Keratinocyte (primary cell): ENCODE data around the gene MYO1D. TPM values are rescaled to one million over a fixed set of nuclear protein-coding genes. Genes with fewer than 3 reads are reported as not detected.

ENCODE experiments used
- DNase-seq: peaks from one replicate; pipeline ENCODE4 v3.0.0-alpha.2; 2011; ENCODE audit warnings: low read depth, missing footprints, low spot score
- FAIRE-seq: peaks from 2 replicates; lab custom pipeline; 2011; peaks lifted over from hg19 to GRCh38; lab: Jason Lieb, UNC
- H2AFZ ChIP-seq: 2 replicates; pipeline ENCODE4 v1.6.0; 2012; ENCODE audit warnings: low read length, control low read depth, inconsistent platforms; ENCODE audit not compliant: control insufficient read depth
- H3K27ac ChIP-seq: 2 replicates; pipeline ENCODE4 v1.5.1; 2011; ENCODE audit warnings: low read length; ENCODE audit not compliant: control insufficient read depth, insufficient read depth
- H3K27me3 ChIP-seq: 3 replicates; pipeline ENCODE4 v1.6.0; 2011; ENCODE audit warnings: low read length; ENCODE audit not compliant: control insufficient read depth, insufficient read depth; ENCODE audit errors: extremely low read depth
- H3K36me3 ChIP-seq, 2 experiments: 2 replicates in 1 of 2; 3 replicates in 1 of 2; pipeline ENCODE4 v1.5.1; 2011; ENCODE audit warnings: low read length in 2 of 2, mild to moderate bottlenecking in 1 of 2; ENCODE audit not compliant: control insufficient read depth in 2 of 2, insufficient read depth in 2 of 2; ENCODE audit errors: extremely low read depth in 1 of 2
- H3K4me1 ChIP-seq: 3 replicates; pipeline ENCODE4 v1.5.1; 2011; ENCODE audit warnings: low read length; ENCODE audit not compliant: control insufficient read depth, insufficient read depth; ENCODE audit errors: extremely low read depth
- H3K4me2 ChIP-seq: 3 replicates; pipeline ENCODE4 v1.6.0; 2011; ENCODE audit warnings: low read depth, low read length; ENCODE audit not compliant: control insufficient read depth, insufficient read depth; ENCODE audit errors: extremely low read depth
- H3K4me3 ChIP-seq, 3 experiments: fragments of 200-600 bp in 1 of 3; sonication (generic) in 1 of 3; 2 replicates in 2 of 3; 3 replicates in 1 of 3; pipeline ENCODE4 v1.5.1; 2011 to 2016; ENCODE audit warnings: low read length in 3 of 3, mild to moderate bottlenecking in 3 of 3, control low read depth in 2 of 3, inconsistent platforms in 1 of 3, low read depth in 1 of 3, mixed read lengths in 1 of 3, mixed run types in 1 of 3, moderate library complexity in 1 of 3; ENCODE audit not compliant: control insufficient read depth in 2 of 3, insufficient read depth in 2 of 3; ENCODE audit errors: extremely low read depth in 1 of 3
- H3K79me2 ChIP-seq: 2 replicates; pipeline ENCODE4 v1.6.0; 2012; ENCODE audit warnings: low read length; ENCODE audit not compliant: control insufficient read depth, insufficient read depth
- H3K9ac ChIP-seq: 3 replicates; pipeline ENCODE4 v1.6.0; 2011; ENCODE audit warnings: low read length; ENCODE audit not compliant: control insufficient read depth, insufficient read depth; ENCODE audit errors: extremely low read depth
- H3K9me1 ChIP-seq: 3 replicates; pipeline ENCODE4 v1.6.0; 2011; ENCODE audit warnings: low read length; ENCODE audit not compliant: control insufficient read depth, insufficient read depth; ENCODE audit errors: extremely low read depth
- H3K9me3 ChIP-seq: 2 replicates; pipeline ENCODE4 v1.5.1; 2012; ENCODE audit warnings: low read depth, low read length; ENCODE audit not compliant: control insufficient read depth
- H4K20me1 ChIP-seq: 3 replicates; pipeline ENCODE4 v1.6.0; 2011; ENCODE audit warnings: low read length; ENCODE audit not compliant: control insufficient read depth, insufficient read depth; ENCODE audit errors: extremely low read depth
- CTCF ChIP-seq, 3 experiments: IDR thresholded peaks in 1 of 3; conservative IDR thresholded peaks in 1 of 3; optimal IDR thresholded peaks in 1 of 3; 2 replicates in 2 of 3; 3 replicates in 1 of 3; pipeline versions ENCODE3 to v1.5.1; 2011; ENCODE audit warnings: low read length in 3 of 3, mild to moderate bottlenecking in 3 of 3, moderate library complexity in 2 of 3, control low read depth in 1 of 3, inconsistent platforms in 1 of 3; ENCODE audit not compliant: insufficient read depth in 2 of 3; ENCODE audit errors: extremely low read depth in 1 of 3
- EZH2 ChIP-seq: IDR thresholded peaks from one replicate; pipeline ENCODE4 v1.6.1; 2012; ENCODE audit warnings: inconsistent platforms, mild to moderate bottlenecking, low read length, moderate library complexity
- dilution Hi-C: fragments of 300-500 bp; cut with MboI; formaldehyde crosslinking; loops from one replicate; pipeline ENCODE4 v1.7.0; 2020; ENCODE audit warnings: low sequenced_read_pairs; ENCODE audit not compliant: extremely low pct_ligation_motif_present
- polyA plus RNA-seq, 5 experiments: library from polyadenylated mRNA; depleted of rRNA in 3 of 5; stranded (reverse) in 3 of 5; stranded (forward) in 1 of 5; unstranded in 1 of 5; fragments of >200 nt; gene quantifications; 1 replicate in 1 of 5; 2 replicates in 3 of 5; 3 replicates in 1 of 5; pipeline versions ENCODE4 v1.2.1 to v1.2.3, GENCODE V29; 2011 to 2012; ENCODE audit warnings: missing spikeins in 2 of 5, low read depth in 1 of 5, low replicate concordance in 1 of 5

MYO1D gene
- polyA plus RNA-seq, 1 donor (not counting 4 experiments of a cell fraction or from before 2014, with no cell fraction given): 33.7 TPM

GRCh38 chr17:32610943-32611342, 266.0 kb downstream of the MYO1D start:
- TF ChIP-seq EZH2 (no peak), CTCF (optimal IDR thresholded peaks at IDR 0.05 in 1 of 3, IDR thresholded peaks at IDR 0.05 in 1 of 3, conservative IDR thresholded peaks at IDR 0.05 in 1 of 3; ENCODE audit: extremely low read depth in 1 of 3, insufficient read depth in 2 of 3, low read length in 3 of 3) (no peak)
- Histone ChIP-seq H3K79me2 (no peaks in the 10 kb centered on the region), H3K4me3 (no peak overlapping the region), H3K27me3 (no peaks in the 10 kb centered on the region), H3K9ac (no peak overlapping the region), H4K20me1 (no peaks in the 10 kb centered on the region), H2AFZ (no peak overlapping the region), H3K9me3 (no peaks in the 10 kb centered on the region), H3K36me3 (peaks cover 0 to 3% of the 10 kb centered on the region in 2 experiments), H3K9me1 (no peaks in the 10 kb centered on the region), H3K27ac (no peak overlapping the region), H3K4me2 (no peak overlapping the region), H3K4me1 (peaks cover 6% of the 10 kb centered on the region)
- dilution Hi-C loops: no loop called here
- no peak for FAIRE-seq
- DNase-seq: no peak

- no peak overlapping the region for H3K4me2 ChIP-seq
- H3K79me2 ChIP-seq: no peaks in the 10 kb centered on the region
- peaks cover 6% of the 10 kb centered on the region for H3K4me1 ChIP-seq
- H3K36me3 ChIP-seq: peaks cover 0 to 3% of the 10 kb centered on the region in 2 experiments
- FAIRE-seq: no peak
- H4K20me1 ChIP-seq: no peaks in the 10 kb centered on the region
- DNase-seq: no peak
- no peak overlapping the region for H2AFZ ChIP-seq
- H3K9me1 ChIP-seq: no peaks in the 10 kb centered on the region
- H3K27ac ChIP-seq: no peak overlapping the region
- no peak overlapping the region for H3K9ac ChIP-seq
- H3K4me3 ChIP-seq: no peak overlapping the region
- no peaks in the 10 kb centered on the region for H3K27me3 ChIP-seq
- dilution Hi-C loops: no loop called here
- TF ChIP-seq CTCF (optimal IDR thresholded peaks at IDR 0.05 in 1 of 3, IDR thresholded peaks at IDR 0.05 in 1 of 3, conservative IDR thresholded peaks at IDR 0.05 in 1 of 3; ENCODE audit: extremely low read depth in 1 of 3, insufficient read depth in 2 of 3, low read length in 3 of 3) (no peak), EZH2 (no peak)
- no peaks in the 10 kb centered on the region for H3K9me3 ChIP-seq
These were observed 266.9 kb downstream of the MYO1D start for GRCh38 chr17:32609884-32610650.
